HG03064 (cell line): ENCODE data around the gene CNTN6.

ENCODE experiments used
- ATAC-seq: cut with Tn5 transposase; IDR thresholded peaks from one replicate; pipeline ENCODE4 v1.9.1; 2021; ENCODE audit warnings: low read depth; ENCODE audit not compliant: unreplicated experiment

Gene CNTN6

DNA sequence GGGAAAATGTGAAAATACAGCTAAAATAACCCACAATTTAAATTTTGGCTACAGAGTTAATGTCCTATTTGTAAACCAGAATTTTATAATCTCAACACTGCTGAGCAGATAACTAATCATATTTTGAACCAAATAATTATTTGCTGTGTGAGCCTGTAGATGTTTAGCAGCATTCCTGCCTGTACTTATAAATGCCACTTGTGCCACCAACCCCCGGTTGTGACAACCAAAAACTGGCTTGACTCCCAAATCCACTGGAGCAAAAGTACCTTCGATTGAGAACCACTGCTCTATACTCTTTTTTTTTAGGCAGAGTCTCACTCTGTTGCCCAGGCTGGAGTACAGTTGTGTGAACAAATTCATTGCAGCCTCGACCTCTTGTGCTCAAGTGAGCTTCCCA lies 78.5 kb downstream of the CNTN6 start:
- no peak for ATAC-seq

DNA sequence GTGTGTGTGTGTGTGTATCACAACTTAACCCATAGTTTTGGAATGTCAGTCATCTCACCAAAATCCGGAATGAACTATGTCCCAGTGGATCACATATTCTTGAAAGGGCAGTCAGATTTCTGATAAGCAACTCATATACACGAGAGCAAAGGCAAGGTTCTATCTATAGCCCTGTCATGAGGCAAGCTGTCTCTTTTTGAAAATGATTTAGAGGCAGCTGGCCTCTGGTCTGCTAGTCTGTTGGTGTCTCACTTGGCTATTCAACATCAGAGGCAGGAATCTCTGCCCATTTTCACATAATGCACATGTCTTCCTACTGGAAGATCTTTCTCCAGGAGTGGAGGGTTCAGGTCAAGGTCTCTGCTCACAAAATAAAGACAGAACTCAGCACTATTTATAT lies 79.8 kb downstream of the CNTN6 start:
- ATAC-seq = no peak

DNA sequence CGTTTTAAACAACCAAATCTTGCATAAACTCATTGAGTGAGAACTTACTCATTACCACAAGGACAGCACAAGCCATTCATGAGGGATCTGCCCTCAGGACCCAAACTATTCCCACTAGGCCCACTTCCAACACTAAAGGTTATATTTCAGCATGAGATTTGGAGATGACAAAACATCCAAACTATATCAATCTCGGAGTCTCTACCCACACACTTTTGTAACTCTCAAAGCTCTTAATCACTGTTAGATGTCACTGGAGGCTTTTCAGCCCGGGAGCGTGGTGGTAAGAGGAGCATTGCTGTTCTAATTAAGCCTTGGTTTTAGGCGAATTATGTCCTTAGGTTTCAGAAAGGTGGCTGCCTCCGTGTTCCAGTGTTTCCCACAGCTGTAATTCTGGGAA lies 86.3 kb downstream of the CNTN6 start:
- no peak for ATAC-seq

DNA sequence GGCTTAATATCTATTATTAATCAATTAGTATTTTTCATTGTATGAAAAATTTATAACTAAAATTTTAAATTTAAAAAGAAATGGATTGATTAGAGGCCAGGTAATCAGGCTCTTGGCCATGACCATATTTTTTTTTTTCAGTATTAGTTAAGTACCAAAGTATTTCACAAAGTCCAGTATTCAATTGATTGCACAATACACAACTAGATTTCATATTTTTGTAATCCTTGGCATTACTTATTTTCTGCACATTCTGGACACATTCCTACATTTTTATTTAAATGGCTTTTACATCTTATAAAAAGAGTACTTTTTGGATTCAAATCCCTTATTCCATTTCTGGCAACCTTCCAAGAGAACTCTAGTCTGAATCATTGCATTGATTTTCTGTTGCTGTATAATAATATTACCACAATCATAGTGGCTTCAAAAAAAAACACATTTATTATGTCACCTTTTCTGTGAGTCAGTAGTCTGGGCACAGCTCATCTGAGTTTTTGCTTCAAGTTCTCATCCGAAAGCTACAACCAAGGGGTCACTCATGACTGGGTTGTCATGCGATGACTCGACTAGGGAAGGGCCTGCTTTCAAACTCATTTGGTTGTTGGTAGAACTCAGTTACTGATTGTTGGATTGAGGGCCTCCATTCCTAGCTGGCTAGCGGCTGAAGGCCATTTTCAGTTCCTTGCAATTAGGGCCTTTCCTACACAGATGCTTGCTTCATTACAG lies 90.7 kb downstream of the CNTN6 start:
- ATAC-seq = no peak

DNA sequence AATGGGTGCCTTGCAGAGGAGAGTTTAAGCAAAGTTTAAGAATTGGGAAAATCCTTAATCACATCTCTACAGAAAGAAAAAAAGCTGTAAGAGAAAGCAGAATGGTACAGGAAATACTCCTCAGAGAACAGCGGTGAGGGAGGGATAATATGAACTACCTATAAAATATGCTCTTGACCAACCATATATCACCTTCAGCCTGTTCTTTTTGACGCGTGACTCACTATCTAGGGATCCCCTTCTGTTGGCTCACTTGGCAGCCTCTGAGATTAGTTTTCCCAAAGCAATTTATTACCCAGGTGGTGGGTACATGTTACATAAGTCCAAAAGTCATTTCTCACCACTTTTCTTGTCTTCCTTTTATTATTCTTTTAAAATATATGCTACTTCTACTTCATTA lies 97.7 kb downstream of the CNTN6 start:
- no peak for ATAC-seq

DNA sequence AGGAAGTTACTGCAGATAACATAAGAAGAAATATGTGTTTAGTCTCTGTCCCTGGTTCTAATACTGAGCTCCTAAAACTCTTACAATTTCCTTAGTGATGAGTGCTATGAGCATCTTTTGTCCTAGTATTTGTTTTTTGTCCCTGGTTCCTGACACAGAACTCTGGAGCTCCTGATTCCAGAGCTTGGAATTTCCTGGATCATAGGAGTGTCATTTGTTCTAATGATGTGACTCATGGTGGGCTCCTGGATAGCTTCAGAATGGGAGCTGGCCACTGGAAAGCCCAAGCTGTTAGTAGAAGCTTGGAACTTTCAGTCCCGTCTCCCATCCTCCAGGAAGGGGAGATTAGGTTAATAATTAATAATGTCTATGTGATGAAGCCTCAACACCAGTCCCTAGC lies 98.2 kb downstream of the CNTN6 start:
- ATAC-seq = no peak

DNA sequence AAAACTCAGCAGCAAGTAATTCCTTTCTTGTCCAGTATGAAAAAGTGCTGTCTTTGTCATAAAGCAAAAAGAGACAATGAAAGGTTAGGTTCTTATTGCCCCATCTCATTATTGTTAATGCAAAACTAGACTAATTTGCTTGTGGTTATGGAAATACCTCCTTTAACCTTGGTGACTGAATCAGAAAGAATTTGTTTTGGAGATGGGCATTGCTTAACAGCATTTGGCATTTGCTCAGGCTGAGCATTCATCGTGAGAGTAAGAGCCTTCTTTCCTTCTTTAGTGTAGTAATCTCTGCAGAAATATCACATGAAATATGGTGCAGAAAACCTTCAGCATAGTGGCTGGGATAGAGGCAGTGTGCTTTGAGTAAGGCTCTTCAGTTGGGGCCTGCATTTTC lies 103.1 kb downstream of the CNTN6 start:
- no peak for ATAC-seq

DNA sequence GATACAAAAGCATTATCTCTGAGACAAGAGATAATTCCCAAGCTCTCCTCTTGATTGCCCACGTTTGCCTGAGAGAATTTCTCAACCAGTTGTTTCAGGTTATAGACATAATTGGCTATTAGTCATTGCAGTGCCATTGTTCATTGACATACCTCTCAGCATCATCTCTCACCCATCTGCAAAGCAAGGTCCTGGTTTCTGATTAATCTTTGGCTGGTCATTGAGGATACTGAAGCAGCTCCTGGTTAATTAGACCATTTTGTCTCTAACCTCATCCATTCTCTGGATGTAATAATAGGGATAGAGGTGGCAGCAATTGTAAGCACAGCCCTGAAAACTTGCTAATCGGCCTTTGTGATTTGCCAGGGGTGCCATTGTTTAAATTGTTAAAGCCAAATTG lies 104.2 kb downstream of the CNTN6 start:
- ATAC-seq = no peak

DNA sequence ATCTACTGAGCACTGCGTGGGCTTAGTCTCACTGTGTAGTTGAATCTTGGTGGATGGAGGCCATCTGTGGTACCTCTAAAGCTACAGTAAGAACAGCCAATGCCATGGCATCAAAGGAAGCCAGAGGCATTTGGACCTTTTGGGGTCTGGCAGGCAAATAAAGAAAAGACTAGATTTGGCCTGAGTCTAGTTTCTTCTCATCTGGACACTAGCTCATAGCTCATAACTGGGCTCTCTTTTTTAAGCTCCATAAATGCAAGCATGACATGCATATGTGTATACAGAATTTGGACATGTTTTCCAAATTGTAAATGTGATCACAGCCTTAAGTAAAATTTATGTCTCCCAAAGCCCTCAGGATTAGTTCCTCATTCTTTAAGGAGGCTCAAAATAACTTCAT lies 107.5 kb downstream of the CNTN6 start:
- no peak for ATAC-seq

DNA sequence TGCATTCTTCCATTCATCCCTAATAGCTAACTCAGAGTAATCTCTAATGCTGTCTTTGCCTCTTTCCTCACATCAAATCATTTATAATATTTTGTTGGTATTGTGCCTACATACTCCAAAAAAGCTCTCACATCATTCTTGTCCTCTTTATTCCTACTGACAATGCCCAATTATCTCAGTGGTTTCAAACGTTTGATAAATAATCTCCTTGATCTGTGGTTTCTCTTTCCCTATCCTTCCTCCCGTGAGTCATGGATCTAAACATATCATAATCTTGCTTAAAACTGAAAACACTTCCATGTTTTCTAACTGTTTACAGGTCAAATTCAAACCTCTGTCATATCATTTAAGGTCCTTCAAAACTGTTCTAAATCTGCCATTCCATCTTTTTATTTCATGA lies 115.1 kb downstream of the CNTN6 start:
- ATAC-seq = no peak

DNA sequence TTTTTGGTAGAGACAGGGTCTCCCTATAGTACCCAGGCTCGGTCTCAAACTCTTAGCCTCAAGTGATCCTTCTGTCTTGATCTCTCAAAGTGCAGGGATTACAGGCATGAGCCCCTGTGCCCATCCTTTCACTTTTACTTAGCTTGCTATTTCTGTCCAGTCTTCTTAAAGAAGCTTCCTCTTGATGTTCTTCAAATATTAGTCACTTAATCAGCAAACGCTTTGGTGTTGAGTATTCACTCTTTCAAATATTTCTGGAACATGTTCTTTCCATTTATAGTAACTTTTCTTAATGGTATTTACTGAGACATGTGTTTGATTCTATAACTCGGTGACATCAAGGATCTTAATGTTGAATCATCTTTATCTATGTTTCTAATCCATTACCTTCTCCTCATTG lies 122.1 kb downstream of the CNTN6 start:
- no peak for ATAC-seq

DNA sequence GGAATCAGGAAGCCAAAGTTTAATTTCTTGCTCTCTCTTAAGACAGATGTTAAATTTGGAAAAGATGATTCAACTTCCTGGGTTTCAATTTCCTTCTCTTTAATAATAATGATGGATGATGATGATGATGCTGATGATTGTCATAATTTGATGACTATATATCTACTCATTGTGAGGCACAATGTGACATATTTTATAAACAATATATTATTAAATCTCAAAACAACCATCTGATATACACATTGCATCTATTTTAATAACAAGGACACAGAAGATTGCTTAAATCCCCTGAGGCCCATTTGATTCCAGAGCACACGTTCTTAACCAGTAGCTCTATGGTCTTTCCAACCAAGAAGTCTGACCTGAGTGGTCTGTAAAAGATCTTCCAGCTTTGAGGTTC lies 124.0 kb downstream of the CNTN6 start:
- ATAC-seq = no peak

DNA sequence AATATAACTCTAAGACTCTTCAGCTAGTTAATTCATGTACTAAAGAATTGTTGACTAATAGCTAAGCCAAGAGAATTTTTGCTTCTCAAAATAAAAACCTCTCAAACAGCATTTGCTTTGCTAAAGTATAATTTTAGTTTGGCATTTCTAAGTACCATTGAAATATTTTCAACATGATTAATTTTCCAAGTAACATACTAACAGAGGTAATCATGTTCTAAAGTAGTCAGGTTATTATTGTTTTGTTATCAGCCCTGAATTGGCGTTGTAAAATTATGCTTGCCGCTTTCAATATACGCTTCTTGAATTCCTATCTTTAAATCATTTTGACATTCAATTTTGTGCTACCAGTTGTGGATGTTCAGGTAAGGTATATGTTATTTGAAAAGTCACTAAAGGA lies 134.3 kb downstream of the CNTN6 start:
- ATAC-seq = no peak

DNA sequence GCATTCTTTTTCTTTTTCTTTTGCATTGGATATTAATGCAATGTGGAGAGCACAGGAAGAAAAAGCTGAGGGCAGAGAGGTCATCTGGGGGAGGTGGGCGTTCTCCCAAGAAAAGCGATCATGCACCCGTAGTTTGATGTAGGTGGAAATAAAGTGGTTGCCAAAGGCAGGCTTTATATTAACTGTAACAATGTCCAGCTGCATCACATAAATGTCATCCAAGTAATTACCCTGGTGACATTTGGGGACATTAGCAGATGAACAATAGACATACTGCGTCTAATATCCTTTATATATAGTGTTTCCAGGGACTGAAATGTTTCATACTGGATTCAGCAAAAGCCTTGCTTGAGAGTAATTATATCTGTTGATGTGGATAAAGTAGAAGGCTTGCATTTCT lies 135.5 kb downstream of the CNTN6 start:
- no peak for ATAC-seq

DNA sequence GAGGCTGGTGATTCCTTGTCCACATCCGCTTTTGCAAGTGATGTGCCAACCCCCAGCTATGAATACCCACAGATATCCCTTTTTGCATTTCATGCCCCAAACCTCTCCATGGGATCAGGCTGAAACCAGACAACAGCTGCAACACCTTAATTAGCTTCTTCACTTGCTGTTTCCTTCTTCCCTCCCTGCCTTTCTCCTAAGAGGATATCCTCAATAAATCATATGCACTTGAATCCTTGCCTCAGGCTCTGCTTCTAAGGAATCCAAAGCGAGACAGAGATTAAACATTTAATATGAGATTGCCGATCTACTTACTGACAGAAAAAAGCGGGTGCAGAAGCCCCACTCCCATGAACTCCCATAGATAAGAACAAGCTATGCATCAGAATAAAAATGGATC lies 138.1 kb downstream of the CNTN6 start:
- no peak for ATAC-seq

DNA sequence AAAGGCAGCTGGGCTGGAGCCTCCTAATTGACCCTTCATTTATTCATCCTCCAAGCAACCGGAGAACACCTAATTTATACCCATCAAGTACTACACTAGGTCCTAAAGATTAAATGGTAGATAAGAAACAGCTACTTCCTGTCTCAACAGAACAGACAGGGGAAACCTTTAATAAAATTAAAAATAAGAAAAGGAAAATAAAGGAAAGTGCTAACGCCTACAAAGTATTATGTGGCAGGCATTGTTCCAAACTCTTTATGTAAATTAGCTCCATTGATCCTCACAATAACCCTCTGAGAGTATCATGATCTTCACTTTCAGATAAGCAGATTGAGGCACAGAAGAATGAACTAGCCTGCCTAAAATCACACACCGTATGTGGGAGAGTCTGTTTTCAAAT lies 139.5 kb downstream of the CNTN6 start:
- no peak for ATAC-seq

DNA sequence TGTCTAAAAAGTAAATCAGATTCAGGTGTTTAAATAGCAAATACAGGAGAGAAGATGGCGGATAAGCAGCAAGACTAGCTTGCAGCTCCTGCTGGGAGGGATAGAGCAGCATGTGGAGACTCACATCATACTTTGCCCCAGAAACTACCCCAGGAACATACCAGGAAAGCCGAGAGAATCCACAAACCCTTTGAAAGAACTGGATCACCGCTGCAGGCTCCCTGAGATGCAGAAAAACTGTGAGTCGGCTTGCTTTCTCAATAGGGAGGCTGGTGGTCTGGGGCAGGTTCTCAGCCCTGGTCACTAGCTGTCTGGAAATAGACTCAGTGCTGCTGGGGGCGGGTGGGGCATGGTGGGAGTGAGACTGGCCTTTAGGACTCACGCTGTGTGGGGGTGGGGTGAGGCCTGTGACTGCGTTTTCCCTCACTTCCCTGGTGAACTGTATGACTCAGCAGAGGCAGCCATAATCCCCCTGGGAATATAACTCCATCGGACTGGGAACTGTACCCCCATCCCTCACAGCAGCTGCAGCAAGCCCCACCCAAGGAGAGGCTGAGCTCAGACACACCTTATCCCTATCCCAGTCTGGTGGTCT lies 142.8 kb downstream of the CNTN6 start:
- no peak for ATAC-seq

DNA sequence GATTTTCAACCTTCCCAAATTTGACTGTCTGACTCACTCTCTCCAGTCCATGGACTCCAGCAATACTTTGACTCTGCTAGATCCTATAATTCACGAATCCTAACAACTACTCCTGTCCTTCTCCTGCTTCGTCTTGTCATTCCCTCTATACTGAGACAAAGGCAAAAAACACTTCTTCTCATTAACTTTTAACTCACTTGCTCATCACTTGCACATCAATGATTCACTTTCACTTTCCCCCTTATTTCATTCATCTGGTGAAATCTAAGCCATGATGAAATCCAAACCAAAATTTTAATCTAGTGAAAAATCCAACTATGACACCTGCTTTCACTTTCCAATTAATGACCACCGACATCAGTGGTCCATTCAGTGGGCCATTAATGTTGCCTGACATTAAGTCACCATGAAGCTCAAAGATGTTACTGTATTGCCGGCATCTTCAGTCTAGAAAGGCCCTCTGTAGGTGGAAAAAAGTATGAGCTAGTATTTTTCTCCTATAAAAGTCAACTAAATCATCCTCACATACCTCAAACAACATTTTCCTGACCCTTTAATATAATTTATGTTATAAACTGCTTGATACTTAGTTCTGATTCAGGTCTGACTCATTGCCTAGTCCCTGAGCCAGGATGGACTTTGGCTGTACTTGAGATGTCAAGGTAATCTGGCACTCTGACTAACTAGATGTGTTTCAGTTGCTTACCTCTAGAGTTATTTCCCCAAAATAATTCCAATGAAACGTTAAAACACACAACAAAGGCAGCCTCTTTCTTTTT lies 158.6 kb downstream of the CNTN6 start:
- no peak for ATAC-seq

DNA sequence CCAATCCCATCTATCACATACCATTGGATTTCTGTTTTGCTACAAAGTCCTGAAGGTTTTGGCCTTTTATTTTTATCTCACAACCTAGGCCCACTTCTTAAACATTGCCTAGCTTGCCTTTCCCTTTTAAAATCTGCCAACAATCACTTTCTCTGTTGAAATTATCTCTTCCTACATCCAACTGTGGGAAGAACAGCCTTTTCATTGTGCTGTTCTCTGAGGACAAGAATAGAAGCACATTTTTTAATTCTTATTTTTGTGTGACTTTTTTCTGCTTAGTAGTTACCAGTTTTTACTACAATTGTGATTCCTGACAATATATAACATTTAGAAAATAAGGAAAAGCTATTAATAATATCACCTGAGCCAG lies 159.2 kb downstream of the CNTN6 start:
- no peak for ATAC-seq

DNA sequence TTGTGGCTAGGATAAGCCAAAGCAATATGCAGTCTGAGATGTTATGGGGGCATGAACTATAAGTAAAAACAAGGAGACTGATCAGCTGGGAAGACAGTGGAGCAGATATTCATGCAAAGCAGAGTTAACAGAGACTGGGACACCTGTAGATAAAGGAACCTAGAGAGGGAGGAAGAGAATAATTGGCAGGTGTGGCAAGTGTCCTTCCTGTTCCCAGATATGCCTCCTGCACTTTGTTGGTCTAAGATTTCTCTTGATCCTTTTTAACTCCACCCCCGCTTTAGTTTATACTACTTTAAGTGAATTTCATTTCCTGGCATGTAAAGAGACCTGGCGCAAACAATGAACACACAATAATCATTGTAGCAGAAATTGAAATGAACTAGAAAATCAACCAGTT lies 169.4 kb downstream of the CNTN6 start:
- no peak for ATAC-seq

DNA sequence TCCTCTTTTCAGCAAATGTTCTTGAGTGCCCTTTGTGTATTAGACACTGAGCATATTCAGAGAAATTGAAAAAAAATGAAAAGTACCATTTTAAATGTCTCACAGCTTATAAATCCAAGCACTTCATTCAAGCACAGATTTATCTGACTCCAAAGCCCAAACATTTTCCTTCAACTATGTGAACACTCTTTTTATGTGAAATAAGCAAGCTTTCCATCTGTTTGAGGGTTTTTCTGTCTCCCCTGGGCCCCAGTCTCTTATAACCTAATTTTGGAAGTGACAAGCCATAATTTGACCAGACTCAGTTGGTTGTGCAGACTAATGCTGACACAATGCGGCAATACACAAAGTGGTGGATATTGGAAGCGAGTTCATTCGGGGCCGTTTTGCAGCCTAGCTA lies 170.3 kb downstream of the CNTN6 start:
- no peak for ATAC-seq

DNA sequence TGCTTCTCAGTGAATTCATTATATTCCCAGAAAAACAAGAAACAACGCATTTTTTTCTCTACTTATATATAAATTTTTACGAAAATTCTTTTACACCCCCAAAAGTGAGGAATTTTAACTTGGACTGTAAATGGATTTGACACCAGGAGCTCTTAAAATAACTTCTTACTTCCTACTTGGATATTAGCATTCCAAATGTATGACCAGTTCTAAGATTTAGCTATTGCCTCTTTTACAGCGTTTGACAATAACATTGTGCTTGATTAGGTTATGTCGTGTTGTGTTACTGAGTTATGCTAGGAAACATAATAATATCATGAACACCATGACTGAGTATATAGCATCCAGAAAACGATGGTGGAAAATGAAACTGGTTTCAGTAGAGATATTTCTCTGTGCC lies 177.0 kb downstream of the CNTN6 start:
- ATAC-seq = no peak
